Stomach (tissue), 4 donors: ENCODE data around the gene KDM5A.

Experiments
- POLR2A ChIP-seq, 4 donors: fragments of 450-650 bp; IDR thresholded peaks; one replicate each; pipeline ENCODE4 v1.6.1; 2016; ENCODE audit warnings: antibody characterized with exemption in 4 of 4, control low read depth in 2 of 4, mild to moderate bottlenecking in 1 of 4, moderate library complexity in 1 of 4
- POLR2AphosphoS5 ChIP-seq, 3 donors: sonication (generic); formaldehyde crosslinking; IDR thresholded peaks; one replicate each; pipeline ENCODE4 v1.6.1; 2016; ENCODE audit warnings: antibody characterized with exemption in 3 of 3
- TF ChIP-seq, protein P1 (sequence below), 7 experiments: fragments of 450-650 bp in 4 of 7; fragments of 200-600 bp in 3 of 7; sonication (generic) in 3 of 7; IDR thresholded peaks; one replicate each; pipeline ENCODE4 v1.5.1; 2016 to 2019; ENCODE audit warnings: antibody characterized with exemption in 7 of 7, control low read depth in 2 of 7, mild to moderate bottlenecking in 1 of 7

DNA sequence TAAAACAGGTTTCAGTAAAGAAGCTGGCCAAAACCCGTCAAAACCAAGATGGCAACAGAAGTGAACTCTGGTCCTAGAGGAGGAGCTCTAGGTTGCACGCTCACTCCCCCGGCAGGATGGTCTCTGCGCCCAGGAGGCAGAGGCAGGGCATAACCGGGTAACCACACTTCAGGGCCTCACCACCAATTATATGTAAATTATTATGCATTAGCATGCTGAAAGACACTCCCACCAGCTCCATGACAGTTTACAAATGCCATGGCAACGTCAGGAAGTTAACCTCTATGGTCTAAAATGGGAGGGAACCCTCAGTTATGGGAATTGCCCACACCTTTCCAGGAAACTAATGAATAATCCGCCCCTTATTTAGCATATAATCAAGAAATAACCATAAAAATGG lies 155.1 kb downstream of the KDM5A start:
- TF ChIP-seq, protein P1, sequence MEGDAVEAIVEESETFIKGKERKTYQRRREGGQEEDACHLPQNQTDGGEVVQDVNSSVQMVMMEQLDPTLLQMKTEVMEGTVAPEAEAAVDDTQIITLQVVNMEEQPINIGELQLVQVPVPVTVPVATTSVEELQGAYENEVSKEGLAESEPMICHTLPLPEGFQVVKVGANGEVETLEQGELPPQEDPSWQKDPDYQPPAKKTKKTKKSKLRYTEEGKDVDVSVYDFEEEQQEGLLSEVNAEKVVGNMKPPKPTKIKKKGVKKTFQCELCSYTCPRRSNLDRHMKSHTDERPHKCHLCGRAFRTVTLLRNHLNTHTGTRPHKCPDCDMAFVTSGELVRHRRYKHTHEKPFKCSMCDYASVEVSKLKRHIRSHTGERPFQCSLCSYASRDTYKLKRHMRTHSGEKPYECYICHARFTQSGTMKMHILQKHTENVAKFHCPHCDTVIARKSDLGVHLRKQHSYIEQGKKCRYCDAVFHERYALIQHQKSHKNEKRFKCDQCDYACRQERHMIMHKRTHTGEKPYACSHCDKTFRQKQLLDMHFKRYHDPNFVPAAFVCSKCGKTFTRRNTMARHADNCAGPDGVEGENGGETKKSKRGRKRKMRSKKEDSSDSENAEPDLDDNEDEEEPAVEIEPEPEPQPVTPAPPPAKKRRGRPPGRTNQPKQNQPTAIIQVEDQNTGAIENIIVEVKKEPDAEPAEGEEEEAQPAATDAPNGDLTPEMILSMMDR (IDR thresholded peaks at IDR 0.05): no peak
- TF ChIP-seq POLR2AphosphoS5 (IDR thresholded peaks at IDR 0.05) (no peak), POLR2A (IDR thresholded peaks at IDR 0.05) (no peak)
